Liver (tissue), 9 donors: ENCODE measurements around the gene NFRKB. TPM values are rescaled to one million over a fixed set of nuclear protein-coding genes. Genes with fewer than 3 reads are reported as not detected.

Experiments used
- DNase-seq: peaks from one replicate; pipeline ENCODE4 v3.0.0-alpha.2; 2017; ENCODE audit warnings: low spot score
- H3K27ac ChIP-seq, 2 donors: one replicate each; pipeline ENCODE4 v1.7.0; 2013; ENCODE audit warnings: inconsistent platforms in 2 of 2, low read length in 2 of 2, control low read depth in 1 of 2, low read depth in 1 of 2, mild to moderate bottlenecking in 1 of 2
- H3K27me3 ChIP-seq, 4 donors: one replicate each; pipeline versions ENCODE4 v1.6.1 to v1.7.0; 2013; ENCODE audit warnings: low read length in 3 of 4, inconsistent platforms in 1 of 4, mild to moderate bottlenecking in 1 of 4, moderate library complexity in 1 of 4; ENCODE audit not compliant: control insufficient read depth in 4 of 4, insufficient read depth in 4 of 4
- H3K36me3 ChIP-seq, 4 donors: one replicate each; pipeline versions ENCODE4 v1.6.1 to v1.7.0; 2013; ENCODE audit warnings: low read length in 3 of 4, mild to moderate bottlenecking in 3 of 4, low read depth in 1 of 4, moderate library complexity in 1 of 4; ENCODE audit not compliant: control insufficient read depth in 4 of 4, insufficient read depth in 3 of 4
- H3K4me1 ChIP-seq, 4 donors: one replicate each; pipeline versions ENCODE4 v1.6.1 to v1.7.0; 2013; ENCODE audit warnings: low read length in 3 of 4, mild to moderate bottlenecking in 3 of 4, moderate library complexity in 1 of 4; ENCODE audit not compliant: control insufficient read depth in 4 of 4, insufficient read depth in 4 of 4
- H3K4me3 ChIP-seq, 3 donors: one replicate each; pipeline versions ENCODE4 v1.6.1 to v1.7.0; 2013; ENCODE audit warnings: low read length in 3 of 3, control low read depth in 1 of 3, low read depth in 1 of 3, mild to moderate bottlenecking in 1 of 3
- H3K9ac ChIP-seq, 2 donors: one replicate each; pipeline ENCODE4 v1.7.0; 2013; ENCODE audit warnings: low read length in 2 of 2, mild to moderate bottlenecking in 2 of 2, moderate library complexity in 2 of 2, control low read depth in 1 of 2, low read depth in 1 of 2
- H3K9me3 ChIP-seq, 4 donors: one replicate each; pipeline versions ENCODE4 v1.6.1 to v1.7.0; 2013; ENCODE audit warnings: low read length in 3 of 4; ENCODE audit not compliant: control insufficient read depth in 4 of 4
- ATF3 ChIP-seq: IDR thresholded peaks from 2 replicates; pipeline ENCODE4 v1.6.1; 2016; ENCODE audit warnings: antibody characterized with exemption
- EGR1 ChIP-seq, 2 donors: IDR thresholded peaks; 2 replicates each; pipeline ENCODE4 v1.6.1; 2016 to 2018; ENCODE audit warnings: antibody characterized with exemption in 2 of 2, low read depth in 2 of 2
- FOXA1 ChIP-seq: IDR thresholded peaks from 2 replicates; pipeline ENCODE4 v1.6.1; 2016; ENCODE audit warnings: antibody characterized with exemption
- FOXA2 ChIP-seq: IDR thresholded peaks from 2 replicates; pipeline ENCODE4 v1.6.1; 2016; ENCODE audit warnings: antibody characterized with exemption
- GABPA ChIP-seq, 2 donors: IDR thresholded peaks in 1 of 2; conservative IDR thresholded peaks in 1 of 2; 2 replicates each; pipeline ENCODE4 v1.6.1; 2016; ENCODE audit warnings: antibody characterized with exemption in 2 of 2, mild to moderate bottlenecking in 1 of 2, moderate library complexity in 1 of 2
- HNF4A ChIP-seq, 2 donors: conservative IDR thresholded peaks; 2 replicates each; pipeline ENCODE4 v1.6.1; 2016; ENCODE audit warnings: antibody characterized with exemption in 2 of 2, mild to moderate bottlenecking in 2 of 2
- HNF4G ChIP-seq: IDR thresholded peaks from 2 replicates; pipeline ENCODE4 v1.6.1; 2016; ENCODE audit warnings: antibody characterized with exemption
- JUND ChIP-seq, 2 donors: IDR thresholded peaks; 2 replicates each; pipeline ENCODE4 v1.6.1; 2016; ENCODE audit warnings: antibody characterized with exemption in 2 of 2
- NR2F2 ChIP-seq: IDR thresholded peaks from 2 replicates; pipeline ENCODE4 v1.6.1; 2016; ENCODE audit warnings: antibody characterized with exemption
- RAD21 ChIP-seq, 2 donors: IDR thresholded peaks; 2 replicates each; pipeline ENCODE4 v1.6.1; 2016; ENCODE audit warnings: antibody characterized with exemption in 2 of 2, mild to moderate bottlenecking in 2 of 2
- REST ChIP-seq: IDR thresholded peaks from 2 replicates; pipeline ENCODE4 v1.6.1; 2016; ENCODE audit warnings: antibody characterized with exemption, mild to moderate bottlenecking
- RXRA ChIP-seq, 2 donors: IDR thresholded peaks; 2 replicates each; pipeline ENCODE4 v1.6.1; 2017 to 2018; ENCODE audit warnings: antibody characterized with exemption in 2 of 2, mild to moderate bottlenecking in 1 of 2
- SP1 ChIP-seq: IDR thresholded peaks from 2 replicates; pipeline ENCODE4 v1.6.1; 2018; ENCODE audit warnings: antibody characterized with exemption, mild to moderate bottlenecking
- TAF1 ChIP-seq: conservative IDR thresholded peaks from 2 replicates; pipeline ENCODE4 v1.6.1; 2016; ENCODE audit warnings: antibody characterized with exemption, mild to moderate bottlenecking
- YY1 ChIP-seq: IDR thresholded peaks from 2 replicates; pipeline ENCODE4 v1.6.1; 2016; ENCODE audit warnings: antibody characterized with exemption, mild to moderate bottlenecking
- ZBTB33 ChIP-seq: IDR thresholded peaks from 2 replicates; pipeline ENCODE4 v1.6.1; 2016; ENCODE audit warnings: antibody characterized with exemption
- WGBS: extraction: QIAGEN DNeasy Blood & Tissue Kit; methylation state at CpG from one replicate; pipeline ENCODE4 v1.1.7; 2013; 5-methylcytosine and 5-hydroxymethylcytosine counted together
- polyA plus RNA-seq, 2 donors: library from polyadenylated mRNA; stranded (reverse) in 1 of 2; unstranded in 1 of 2; fragments of 200-250 nt in 1 of 2; fragments of >200 nt in 1 of 2; fragmentation: Nextera tagmentation in 1 of 2; extraction: Ambion mirVana in 1 of 2; gene quantifications; one replicate each; pipeline versions ENCODE4 v1.2.1 to v1.2.3, GENCODE V29; 2013 to 2015
- total RNA-seq, 2 donors: library from RNA; depleted of rRNA; stranded (reverse); fragments of >200 nt; gene quantifications; one replicate each; pipeline ENCODE4 v1.2.3, GENCODE V29; 2014
- TF ChIP-seq, protein P1 (sequence below): IDR thresholded peaks from 2 replicates; pipeline ENCODE4 v1.6.1; 2016; ENCODE audit warnings: antibody characterized with exemption
- TF ChIP-seq, protein P2 (sequence below): fragments of 150-350 bp; IDR thresholded peaks from 2 replicates; pipeline ENCODE4 v1.5.1; 2017; ENCODE audit warnings: improper control_type of control experiment, low read depth, low read length; ENCODE audit not compliant: missing input control
- donor health status: healthy.
- donor health status: healthy.
- donor health status: healthy.
- donor health status: healthy.
- donor health status: healthy.

NFRKB gene
- total and polyA plus RNA-seq, 4 donors = 5.2 to 20.1 (median 8.9) TPM

- H3K36me3 ChIP-seq = peaks cover 0 to 5% (median 4%) of the 10 kb centered on the region in 4 donors
- no peak overlapping the region for H3K9ac ChIP-seq
- no peaks in the 10 kb centered on the region for H3K27me3 ChIP-seq
- no peak overlapping the region for H3K4me3 ChIP-seq
- TF ChIP-seq, protein P1, sequence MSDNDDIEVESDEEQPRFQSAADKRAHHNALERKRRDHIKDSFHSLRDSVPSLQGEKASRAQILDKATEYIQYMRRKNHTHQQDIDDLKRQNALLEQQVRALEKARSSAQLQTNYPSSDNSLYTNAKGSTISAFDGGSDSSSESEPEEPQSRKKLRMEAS = no peak
- TF ChIP-seq RAD21 (IDR thresholded peaks at IDR 0.05) (no peak), FOXA1 (no peak), RXRA (IDR thresholded peaks at IDR 0.05) (no peak), ATF3 (no peak), HNF4G (no peak), ZBTB33 (no peak), REST (no peak), YY1 (no peak), TAF1 (no peak), GABPA (IDR thresholded peaks at IDR 0.05 in 1 of 2, conservative IDR thresholded peaks at IDR 0.05 in 1 of 2) (no peak), JUND (IDR thresholded peaks at IDR 0.05) (no peak), NR2F2 (no peak), FOXA2 (no peak), EGR1 (IDR thresholded peaks at IDR 0.05; ENCODE audit: low read depth in 2 of 2) (no peak), HNF4A (conservative IDR thresholded peaks at IDR 0.05) (no peak), SP1 (no peak)
- TF ChIP-seq, protein P2, sequence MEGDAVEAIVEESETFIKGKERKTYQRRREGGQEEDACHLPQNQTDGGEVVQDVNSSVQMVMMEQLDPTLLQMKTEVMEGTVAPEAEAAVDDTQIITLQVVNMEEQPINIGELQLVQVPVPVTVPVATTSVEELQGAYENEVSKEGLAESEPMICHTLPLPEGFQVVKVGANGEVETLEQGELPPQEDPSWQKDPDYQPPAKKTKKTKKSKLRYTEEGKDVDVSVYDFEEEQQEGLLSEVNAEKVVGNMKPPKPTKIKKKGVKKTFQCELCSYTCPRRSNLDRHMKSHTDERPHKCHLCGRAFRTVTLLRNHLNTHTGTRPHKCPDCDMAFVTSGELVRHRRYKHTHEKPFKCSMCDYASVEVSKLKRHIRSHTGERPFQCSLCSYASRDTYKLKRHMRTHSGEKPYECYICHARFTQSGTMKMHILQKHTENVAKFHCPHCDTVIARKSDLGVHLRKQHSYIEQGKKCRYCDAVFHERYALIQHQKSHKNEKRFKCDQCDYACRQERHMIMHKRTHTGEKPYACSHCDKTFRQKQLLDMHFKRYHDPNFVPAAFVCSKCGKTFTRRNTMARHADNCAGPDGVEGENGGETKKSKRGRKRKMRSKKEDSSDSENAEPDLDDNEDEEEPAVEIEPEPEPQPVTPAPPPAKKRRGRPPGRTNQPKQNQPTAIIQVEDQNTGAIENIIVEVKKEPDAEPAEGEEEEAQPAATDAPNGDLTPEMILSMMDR = no peak
- WGBS = 94% methylated on average over 7 of the region's 7 CpGs
- no peak for DNase-seq
- no peak overlapping the region for H3K27ac ChIP-seq
- no peaks in the 10 kb centered on the region for H3K9me3 ChIP-seq
- H3K4me1 ChIP-seq = no peaks in the 10 kb centered on the region
Measured at GRCh38 chr11:129932381-129933067, 37.1 kb upstream of the NFRKB start.
